H1 (cell line): ENCODE results near the gene NELFCD. TPM values are rescaled to one million over a fixed set of nuclear protein-coding genes. Genes with fewer than 3 reads are reported as not detected.

Experiments
- polyA plus RNA-seq, 7 experiments: library from polyadenylated mRNA; depleted of rRNA in 3 of 7; stranded (reverse) in 5 of 7; unstranded in 2 of 7; fragments of >200 nt in 5 of 7; fragments of 200-250 nt in 2 of 7; gene quantifications; 1 replicate in 5 of 7; 2 replicates in 1 of 7; 4 replicates in 1 of 7; pipeline versions ENCODE4 v1.2.1 to v1.2.3, GENCODE V29; 2011 to 2013; ENCODE audit warnings: missing spikeins in 2 of 7, mixed read lengths in 2 of 7
- total RNA-seq: library from RNA; stranded (reverse); fragmentation: NEBNext Ultra II Directional; extraction: Animal tissue kit (Norgen Biotek cat#: 25700); gene quantifications from 2 replicates; pipeline ENCODE4 v1.2.1, GENCODE V29; 2021

The NELFCD gene
- total and polyA plus RNA-seq, 2 of the 8 experiments (the other 6 are each of a cell fraction or from before 2014, with no cell fraction given), result 35.5 to 59.6 TPM

Other genes with a start within 250 kb of the NELFCD start
- gene GNAS-AS1, start 130.4 kb upstream of the NELFCD start, total RNA-seq, result 11.7 and 13.7 TPM in 2 replicates
- 4.7 and 5.4 TPM in 2 replicates for gene GNAS-AS1, start 130.4 kb upstream of the NELFCD start, polyA plus RNA-seq (2011; rRNA removed)
- gene GNAS, start 128.5 kb upstream of the NELFCD start, total RNA-seq, result 989 and 1,039 TPM in 2 replicates
- gene GNAS, start 128.5 kb upstream of the NELFCD start, polyA plus RNA-seq (2011; rRNA removed), result 1,613 and 2,238 TPM in 2 replicates
- gene CTSZ, start 26.0 kb downstream of the NELFCD start, total RNA-seq, result 32.3 and 32.8 TPM in 2 replicates
- 34.0 and 37.3 TPM in 2 replicates for gene CTSZ, start 26.0 kb downstream of the NELFCD start, polyA plus RNA-seq (2011; rRNA removed)
- gene TUBB1, start 38.2 kb downstream of the NELFCD start, total RNA-seq, result not detected in 2 replicates
- not detected in 2 replicates for gene TUBB1, start 38.2 kb downstream of the NELFCD start, polyA plus RNA-seq (2011; rRNA removed)
- 45.5 and 47.8 TPM in 2 replicates for gene ATP5F1E, start 51.1 kb downstream of the NELFCD start, total RNA-seq
- 12.1 and 15.7 TPM in 2 replicates for gene ATP5F1E, start 51.1 kb downstream of the NELFCD start, polyA plus RNA-seq (2011; rRNA removed)
- gene PRELID3B, start 61.5 kb downstream of the NELFCD start, total RNA-seq, result 43.2 and 50.5 TPM in 2 replicates
- 4.6 and 8.1 TPM in 2 replicates for gene PRELID3B, start 61.5 kb downstream of the NELFCD start, polyA plus RNA-seq (2011; rRNA removed)
- gene ZNF831, start 182.6 kb downstream of the NELFCD start, total RNA-seq, result not detected in 2 replicates
- gene ZNF831, start 182.6 kb downstream of the NELFCD start, polyA plus RNA-seq (2011; rRNA removed), result under 0.01 TPM in 1 of 2 replicates, not detected in the other